H9 (cell line): ENCODE measurements around the gene TMPRSS7. TPM values are rescaled to one million over a fixed set of nuclear protein-coding genes. Genes with fewer than 3 reads are reported as not detected.

Source experiments
- DNase-seq: peaks from one replicate; pipeline ENCODE4 v3.0.0-alpha.2; 2017
- H2AFZ ChIP-seq: one replicate; pipeline ENCODE4 v1.6.1; 2013; ENCODE audit warnings: mild to moderate bottlenecking, low read length, control low read depth, moderate library complexity
- H2AK5ac ChIP-seq: 2 replicates; pipeline ENCODE4 v1.6.1; 2013; ENCODE audit warnings: low read length, control low read depth, mixed read lengths; ENCODE audit not compliant: insufficient read length
- H2BK120ac ChIP-seq: one replicate; pipeline ENCODE4 v1.6.1; 2013; ENCODE audit warnings: low read depth, mild to moderate bottlenecking, low read length, control low read depth, inconsistent platforms; ENCODE audit not compliant: poor library complexity, severe bottlenecking
- H2BK12ac ChIP-seq: 2 replicates; pipeline ENCODE4 v1.6.1; 2013; ENCODE audit warnings: low read length, control low read depth, mixed read lengths, low read depth; ENCODE audit not compliant: insufficient read length
- H2BK15ac ChIP-seq: 2 replicates; pipeline ENCODE4 v1.6.1; 2013; ENCODE audit warnings: low read depth, low read length, control low read depth
- H2BK20ac ChIP-seq: one replicate; pipeline ENCODE4 v1.6.1; 2013; ENCODE audit warnings: low read depth, mild to moderate bottlenecking, low read length, control low read depth, inconsistent platforms; ENCODE audit not compliant: poor library complexity, severe bottlenecking
- H2BK5ac ChIP-seq: 2 replicates; pipeline ENCODE4 v1.6.1; 2013; ENCODE audit warnings: low read length, control low read depth, mixed read lengths; ENCODE audit not compliant: insufficient read length
- H3K14ac ChIP-seq: 2 replicates; pipeline ENCODE4 v1.6.1; 2013; ENCODE audit warnings: low read length, control low read depth; ENCODE audit not compliant: insufficient read depth
- H3K18ac ChIP-seq: 2 replicates; pipeline ENCODE4 v1.6.1; 2013; ENCODE audit warnings: low read depth, mild to moderate bottlenecking, mixed read lengths, low read length, control low read depth; ENCODE audit not compliant: insufficient read length
- H3K23ac ChIP-seq: 2 replicates; pipeline ENCODE4 v1.6.1; 2013; ENCODE audit warnings: low read length, control low read depth, mixed read lengths, low read depth; ENCODE audit not compliant: insufficient read length
- H3K23me2 ChIP-seq: 2 replicates; pipeline ENCODE4 v1.6.1; 2013; ENCODE audit warnings: low read depth, mild to moderate bottlenecking, mixed read lengths, low read length, control low read depth; ENCODE audit not compliant: insufficient read length, poor library complexity, severe bottlenecking
- H3K27ac ChIP-seq: 2 replicates; pipeline ENCODE4 v1.5.1; 2013; ENCODE audit warnings: low read length, control low read depth, mixed read lengths, low read depth; ENCODE audit not compliant: insufficient read length
- H3K27me3 ChIP-seq: 2 replicates; pipeline ENCODE4 v1.6.1; 2013; ENCODE audit warnings: low read length, control low read depth, inconsistent platforms; ENCODE audit not compliant: insufficient read depth
- H3K4ac ChIP-seq: 2 replicates; pipeline ENCODE4 v1.6.1; 2013; ENCODE audit warnings: low read depth, mild to moderate bottlenecking, control low read depth, inconsistent platforms, low read length, moderate library complexity
- H3K4me1 ChIP-seq: 2 replicates; pipeline ENCODE4 v1.6.1; 2013; ENCODE audit warnings: low read length, control low read depth, inconsistent platforms; ENCODE audit not compliant: insufficient read depth
- H3K4me2 ChIP-seq: 2 replicates; pipeline ENCODE4 v1.6.1; 2013; ENCODE audit warnings: low read length, control low read depth, mixed read lengths; ENCODE audit not compliant: insufficient read length, insufficient read depth
- H3K56ac ChIP-seq: 2 replicates; pipeline ENCODE4 v1.6.1; 2013; ENCODE audit warnings: low read depth, mild to moderate bottlenecking, mixed read lengths, low read length, control low read depth; ENCODE audit not compliant: insufficient read length
- H3K79me1 ChIP-seq: 2 replicates; pipeline ENCODE4 v1.6.1; 2013; ENCODE audit warnings: low read depth, mild to moderate bottlenecking, moderate library complexity, low read length, control low read depth, inconsistent platforms; ENCODE audit not compliant: insufficient read depth, poor library complexity, severe bottlenecking
- H3K79me2 ChIP-seq: 2 replicates; pipeline ENCODE4 v1.6.1; 2013; ENCODE audit warnings: low read length, control low read depth, inconsistent platforms; ENCODE audit not compliant: insufficient read depth
- H3K9ac ChIP-seq: 2 replicates; pipeline ENCODE4 v1.6.1; 2013; ENCODE audit warnings: low read length, control low read depth, mixed read lengths; ENCODE audit not compliant: insufficient read length; ENCODE audit errors: extremely low read depth
- H3K9me3 ChIP-seq: one replicate; pipeline ENCODE4 v1.6.1; 2013; ENCODE audit warnings: low read depth, low read length, inconsistent platforms; ENCODE audit not compliant: control insufficient read depth
- H3T11ph ChIP-seq: one replicate; pipeline ENCODE4 v1.6.1; 2013; ENCODE audit warnings: mild to moderate bottlenecking, low read length, control low read depth, inconsistent platforms
- H4K20me1 ChIP-seq: one replicate; pipeline ENCODE4 v1.6.1; 2013; ENCODE audit not compliant: control insufficient read depth, insufficient read length, insufficient read depth
- H4K5ac ChIP-seq: 2 replicates; pipeline ENCODE4 v1.6.1; 2013; ENCODE audit warnings: low read depth, mild to moderate bottlenecking, mixed read lengths, low read length, control low read depth; ENCODE audit not compliant: insufficient read length
- H4K8ac ChIP-seq: replicated peaks from 2 replicates; pipeline ENCODE4 v1.6.1; 2013; ENCODE audit warnings: low read length, control low read depth, mixed read lengths, low read depth; ENCODE audit not compliant: insufficient read length
- H4K91ac ChIP-seq: 2 replicates; pipeline ENCODE4 v1.6.1; 2013; ENCODE audit warnings: low read depth, mild to moderate bottlenecking, moderate library complexity, mixed read lengths, low read length, control low read depth; ENCODE audit not compliant: insufficient read length
- H3K27ac Mint-ChIP-seq, 3 experiments: 2 replicates in 2 of 3; 3 replicates in 1 of 3; pipeline ENCODE4 v1.8.0; 2020 to 2021; ENCODE audit warnings: mixed read lengths in 3 of 3, mild to moderate bottlenecking in 1 of 3, moderate library complexity in 1 of 3
- H3K27me3 Mint-ChIP-seq: 2 replicates; pipeline ENCODE4 v1.8.0; 2021; ENCODE audit warnings: low read depth, mild to moderate bottlenecking, moderate library complexity, mixed read lengths
- H3K36me3 Mint-ChIP-seq, 3 experiments: 2 replicates in 2 of 3; 3 replicates in 1 of 3; pipeline ENCODE4 v1.8.0; 2020 to 2021; ENCODE audit warnings: low read depth in 3 of 3, mixed read lengths in 3 of 3; ENCODE audit not compliant: insufficient read depth in 1 of 3
- H3K4me1 Mint-ChIP-seq, 2 experiments: 2 replicates each; pipeline ENCODE4 v1.8.0; 2020; ENCODE audit warnings: mixed read lengths in 2 of 2
- H3K4me3 Mint-ChIP-seq, 2 experiments: 2 replicates in 1 of 2; 3 replicates in 1 of 2; pipeline ENCODE4 v1.8.0; 2020 to 2021; ENCODE audit warnings: mild to moderate bottlenecking in 2 of 2, mixed read lengths in 2 of 2, moderate library complexity in 1 of 2
- H3K9me3 Mint-ChIP-seq, 2 experiments: 2 replicates in 1 of 2; 3 replicates in 1 of 2; pipeline ENCODE4 v1.8.0; 2020; ENCODE audit warnings: mild to moderate bottlenecking in 2 of 2, mixed read lengths in 2 of 2, moderate library complexity in 1 of 2
- CTCF ChIP-seq: fragments of 200-600 bp; sonication (generic); conservative IDR thresholded peaks from 3 replicates; pipeline ENCODE4 v1.8.0; 2021; ENCODE audit warnings: antibody characterized with exemption, mild to moderate bottlenecking
- WGBS: extraction: QIAGEN DNeasy Blood & Tissue Kit; methylation state at CpG from one replicate; pipeline ENCODE4 v1.1.7; 2013; ENCODE audit warnings: missing lambda C conversion rate, low lambda C conversion rate, mixed read lengths; ENCODE audit not compliant: insufficient read length; ENCODE audit errors: extremely low coverage; 5-methylcytosine and 5-hydroxymethylcytosine counted together
- total RNA-seq: library from RNA; stranded (reverse); gene quantifications from 2 replicates; pipeline ENCODE4 v1.2.1, GENCODE V29; 2021

The TMPRSS7 gene
- total RNA-seq, 1 experiment from 2014 or later = not detected

- H3K36me3 Mint-ChIP-seq = peaks cover 0 to 11% (median 3%) of the 10 kb centered on the region in 3 experiments; a peak in 4 of 7 replicates
- Histone ChIP-seq H4K91ac (no peak overlapping the region), H2BK120ac (no peak overlapping the region), H3K14ac (no peak overlapping the region), H3T11ph (no peak overlapping the region), H4K5ac (no peak overlapping the region), H3K27me3 (no peaks in the 10 kb centered on the region), H3K27ac (no peak overlapping the region), H4K20me1 (no peaks in the 10 kb centered on the region), H2BK15ac (no peak overlapping the region), H3K23me2 (peaks cover 15% of the 10 kb centered on the region), H3K4me1 (0 out of 2 replicates have a peak, but pooled peaks cover 7% of the 10 kb centered on the region), H3K4ac (no peak overlapping the region), H3K18ac (no peak overlapping the region), H3K56ac (no peak overlapping the region), H4K8ac (no peak overlapping the region), H3K4me2 (peak overlapping the region; percentile 62), H3K79me1 (no peaks in the 10 kb centered on the region), H3K79me2 (no peaks in the 10 kb centered on the region), H3K9me3 (no peaks in the 10 kb centered on the region), H2BK20ac (no peak overlapping the region), H2BK5ac (no peak overlapping the region), H2AK5ac (no peak overlapping the region), H3K23ac (no peak overlapping the region), H3K9ac (no peak overlapping the region), H2AFZ (no peak overlapping the region), H2BK12ac (no peak overlapping the region)
- H3K9me3 Mint-ChIP-seq = no peaks in the 10 kb centered on the region
- H3K27ac Mint-ChIP-seq = no peak overlapping the region; a peak in 1 of 7 replicates
- no peak for TF ChIP-seq CTCF
- DNase-seq = no peak
- peak overlapping the region; percentile 89 to 91 for H3K4me3 Mint-ChIP-seq
- H3K4me1 Mint-ChIP-seq = peaks cover 32 to 51% of the 10 kb centered on the region in 2 experiments
- peaks cover 26% of the 10 kb centered on the region for H3K27me3 Mint-ChIP-seq
- WGBS = no CpG with 5 or more reads among the region's 5 CpGs
These were observed 34.2 kb upstream of the TMPRSS7 start for GRCh38 chr3:112000367-112000771.
